Endothelial cell of umbilical vein (primary cell): ENCODE data around the gene AFAP1L2. TPM values are rescaled to one million over a fixed set of nuclear protein-coding genes. Genes with fewer than 3 reads are reported as not detected.

Source experiments
- BruUV-seq: library from RNA; stranded (reverse); fragments of 400-500 nt; replicated peaks from 2 replicates; lab custom pipeline; 2021; lab: Mats Ljungman, UMichigan
- CTCF ChIA-PET: fragments of 300-600, 350-600 bp; sonication (Branson Sonifier 250); formaldehyde crosslinking; loops from one replicate; lab custom pipeline; 2021; ENCODE audit warnings: antibody characterized with exemption, inconsistent platforms; lab: Charles Lee
- POLR2A ChIA-PET: fragments of 300-600, 350-600 bp; sonication (Branson Sonifier 250); formaldehyde crosslinking; loops from one replicate; lab custom pipeline; 2021; ENCODE audit warnings: antibody characterized with exemption, inconsistent platforms; lab: Charles Lee
- DNase-seq: peaks from one replicate; pipeline ENCODE4 v3.0.0-alpha.2; 2011; ENCODE audit warnings: low read depth, low spot score
- FAIRE-seq: peaks from 2 replicates; lab custom pipeline; 2011; peaks lifted over from hg19 to GRCh38; lab: Jason Lieb, UNC
- H2AFZ ChIP-seq: 2 replicates; pipeline ENCODE4 v1.6.0; 2012; ENCODE audit warnings: low read depth, low read length, control low read depth, inconsistent platforms
- H3K27ac ChIP-seq: 2 replicates; pipeline ENCODE4 v1.5.1; 2011; ENCODE audit warnings: low read depth, mild to moderate bottlenecking, control low read depth, low read length, moderate library complexity; ENCODE audit not compliant: insufficient read depth
- H3K27me3 ChIP-seq, 2 experiments: 2 replicates each; pipeline versions ENCODE4 v1.6.0 to v1.6.1; 2011; ENCODE audit warnings: low read length in 2 of 2, mixed read lengths in 1 of 2; ENCODE audit not compliant: control insufficient read depth in 2 of 2, insufficient read depth in 2 of 2
- H3K36me3 ChIP-seq, 2 experiments: 2 replicates in 1 of 2; 3 replicates in 1 of 2; pipeline ENCODE4 v1.5.1; 2011; ENCODE audit warnings: low read length in 2 of 2, mild to moderate bottlenecking in 1 of 2, moderate library complexity in 1 of 2; ENCODE audit not compliant: control insufficient read depth in 2 of 2, insufficient read depth in 2 of 2; ENCODE audit errors: extremely low read depth in 1 of 2
- H3K4me1 ChIP-seq: 3 replicates; pipeline ENCODE4 v1.5.1; 2011; ENCODE audit warnings: mild to moderate bottlenecking, low read length; ENCODE audit not compliant: control insufficient read depth, insufficient read depth; ENCODE audit errors: extremely low read depth
- H3K4me2 ChIP-seq: 2 replicates; pipeline ENCODE4 v1.6.1; 2011; ENCODE audit warnings: low read length, control low read depth, mixed read lengths; ENCODE audit not compliant: insufficient read depth
- H3K4me3 ChIP-seq, 3 experiments: fragments of 200-600 bp in 1 of 3; sonication (generic), shearing (Covaris generic) in 1 of 3; replicated peaks in 1 of 3; 2 replicates each; pipeline ENCODE4 v1.5.1; 2011 to 2016; ENCODE audit warnings: control low read depth in 3 of 3, low read length in 3 of 3, mild to moderate bottlenecking in 2 of 3, inconsistent platforms in 1 of 3, low read depth in 1 of 3, moderate library complexity in 1 of 3; ENCODE audit not compliant: insufficient read depth in 1 of 3
- H3K79me2 ChIP-seq: 2 replicates; pipeline ENCODE4 v1.6.0; 2012; ENCODE audit warnings: low read length, inconsistent platforms; ENCODE audit not compliant: control insufficient read depth, insufficient read depth
- H3K9ac ChIP-seq: replicated peaks from 2 replicates; pipeline ENCODE3; 2011; ENCODE audit warnings: low read length, control low read depth; ENCODE audit not compliant: insufficient read depth; ENCODE audit errors: extremely low read depth
- H3K9me1 ChIP-seq: replicated peaks from 3 replicates; pipeline ENCODE4 v1.6.0; 2011; ENCODE audit warnings: mild to moderate bottlenecking, low read length; ENCODE audit not compliant: control insufficient read depth, insufficient read depth; ENCODE audit errors: extremely low read depth
- H3K9me3 ChIP-seq: replicated peaks from 2 replicates; pipeline ENCODE4 v1.5.1; 2012; ENCODE audit warnings: low read length, inconsistent platforms; ENCODE audit not compliant: control insufficient read depth, insufficient read depth
- H4K20me1 ChIP-seq: replicated peaks from 2 replicates; pipeline ENCODE3; 2011; ENCODE audit warnings: mild to moderate bottlenecking, low read length; ENCODE audit not compliant: control insufficient read depth, insufficient read depth; ENCODE audit errors: extremely low read depth
- EZH2 ChIP-seq: IDR thresholded peaks from 2 replicates; pipeline ENCODE4 v1.6.1; 2012; ENCODE audit warnings: borderline replicate concordance, low read depth, mild to moderate bottlenecking, moderate library complexity, low read length, inconsistent platforms; ENCODE audit not compliant: severe bottlenecking
- GATA2 ChIP-seq: IDR thresholded peaks from 2 replicates; pipeline ENCODE4 v1.7.0; 2011; ENCODE audit warnings: low read depth, mild to moderate bottlenecking, moderate library complexity, mixed read lengths, low read length; ENCODE audit not compliant: insufficient read length, insufficient read depth
- MYC ChIP-seq: IDR thresholded peaks from one replicate; pipeline ENCODE4 v1.6.1; 2011; ENCODE audit warnings: mild to moderate bottlenecking, low read depth, low read length
- POLR2A ChIP-seq: IDR thresholded peaks from 2 replicates; pipeline ENCODE4 v1.6.1; 2012; ENCODE audit warnings: low read depth, mild to moderate bottlenecking, control low read depth, low read length
- POLR2AphosphoS5 ChIP-seq: IDR thresholded peaks from 2 replicates; pipeline ENCODE4 v1.6.1; 2012; ENCODE audit warnings: low read depth, mild to moderate bottlenecking, control low read depth, low read length, moderate library complexity; ENCODE audit not compliant: insufficient read depth
- dilution Hi-C: fragments of 300-500 bp; cut with MboI; formaldehyde crosslinking; loops from one replicate; pipeline ENCODE4 v1.15.0; 2019; ENCODE audit warnings: low sequenced_read_pairs; ENCODE audit not compliant: extremely low pct_ligation_motif_present
- intact Hi-C: fragments of 100-400 bp; cut with micrococcal nuclease; formaldehyde crosslinking; loops from one replicate; pipeline ENCODE4 v1.10.0; 2022
- polyA plus RNA-seq, 4 experiments: library from polyadenylated mRNA; depleted of rRNA in 3 of 4; stranded (reverse) in 3 of 4; unstranded in 1 of 4; fragments of >200 nt; gene quantifications; 2 replicates each; pipeline versions ENCODE4 v1.2.1 to v1.2.3, GENCODE V29; 2011 to 2012; ENCODE audit warnings: missing spikeins in 1 of 4
- total RNA-seq: library from RNA; stranded (reverse); gene quantifications from 2 replicates; pipeline ENCODE4 v1.2.3, GENCODE V29; 2021
- TF ChIP-seq, protein P1 (sequence below): IDR thresholded peaks from 2 replicates; pipeline ENCODE4 v1.6.1; 2011; ENCODE audit not compliant: insufficient read depth, insufficient read length
- TF ChIP-seq, protein P2 (sequence below), 2 donors: IDR thresholded peaks; 1 replicate in 1 of 2; 2 replicates in 1 of 2; pipeline ENCODE4 v1.5.1; 2011; ENCODE audit warnings: low read length in 2 of 2, mild to moderate bottlenecking in 2 of 2, moderate library complexity in 2 of 2, control low read depth in 1 of 2, inconsistent platforms in 1 of 2, low read depth in 1 of 2; ENCODE audit not compliant: insufficient read depth in 1 of 2; ENCODE audit errors: extremely low read depth in 1 of 2

The AFAP1L2 gene
- total and polyA plus RNA-seq, 2 donors (not counting 3 experiments of a cell fraction or from before 2014, with no cell fraction given): 0.90 to 4.1 TPM

DNA sequence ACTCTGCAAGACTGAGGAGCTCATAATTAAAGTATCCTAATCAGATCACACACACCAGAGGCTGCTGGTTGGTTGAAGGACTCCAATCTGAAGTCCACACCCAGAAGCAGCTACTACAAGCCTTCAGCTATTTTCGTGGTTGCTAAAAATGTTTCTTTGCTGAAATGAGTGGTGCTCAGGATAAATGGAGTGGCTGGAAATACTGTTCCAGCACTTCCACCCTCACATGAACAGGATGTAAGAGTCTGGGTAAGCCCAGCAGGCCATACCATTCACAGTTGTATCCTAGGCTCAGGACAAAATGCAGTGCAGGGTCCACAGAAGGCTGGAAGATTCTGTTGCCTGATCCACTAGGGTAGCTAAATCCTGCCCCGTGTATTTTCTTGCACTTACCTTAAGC, 34.1 kb downstream of the AFAP1L2 start:
- H2AFZ ChIP-seq: no peak overlapping the region
- no peak for TF ChIP-seq GATA2
- TF ChIP-seq EZH2: no peak
- TF ChIP-seq POLR2A: no peak
- no peak for TF ChIP-seq POLR2AphosphoS5
- TF ChIP-seq, protein P1, sequence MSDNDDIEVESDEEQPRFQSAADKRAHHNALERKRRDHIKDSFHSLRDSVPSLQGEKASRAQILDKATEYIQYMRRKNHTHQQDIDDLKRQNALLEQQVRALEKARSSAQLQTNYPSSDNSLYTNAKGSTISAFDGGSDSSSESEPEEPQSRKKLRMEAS: no peak
- TF ChIP-seq, protein P2, sequence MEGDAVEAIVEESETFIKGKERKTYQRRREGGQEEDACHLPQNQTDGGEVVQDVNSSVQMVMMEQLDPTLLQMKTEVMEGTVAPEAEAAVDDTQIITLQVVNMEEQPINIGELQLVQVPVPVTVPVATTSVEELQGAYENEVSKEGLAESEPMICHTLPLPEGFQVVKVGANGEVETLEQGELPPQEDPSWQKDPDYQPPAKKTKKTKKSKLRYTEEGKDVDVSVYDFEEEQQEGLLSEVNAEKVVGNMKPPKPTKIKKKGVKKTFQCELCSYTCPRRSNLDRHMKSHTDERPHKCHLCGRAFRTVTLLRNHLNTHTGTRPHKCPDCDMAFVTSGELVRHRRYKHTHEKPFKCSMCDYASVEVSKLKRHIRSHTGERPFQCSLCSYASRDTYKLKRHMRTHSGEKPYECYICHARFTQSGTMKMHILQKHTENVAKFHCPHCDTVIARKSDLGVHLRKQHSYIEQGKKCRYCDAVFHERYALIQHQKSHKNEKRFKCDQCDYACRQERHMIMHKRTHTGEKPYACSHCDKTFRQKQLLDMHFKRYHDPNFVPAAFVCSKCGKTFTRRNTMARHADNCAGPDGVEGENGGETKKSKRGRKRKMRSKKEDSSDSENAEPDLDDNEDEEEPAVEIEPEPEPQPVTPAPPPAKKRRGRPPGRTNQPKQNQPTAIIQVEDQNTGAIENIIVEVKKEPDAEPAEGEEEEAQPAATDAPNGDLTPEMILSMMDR (IDR thresholded peaks at IDR 0.05; ENCODE audit: extremely low read depth in 1 of 2, insufficient read depth in 1 of 2, low read depth in 1 of 2, low read length in 2 of 2): no peak
- no peak for TF ChIP-seq MYC
- intact Hi-C loops (loop anchor here (10.0 kb wide), 1 partner anchor 325 kb away; no protein-coding TSS in a partner anchor), dilution Hi-C loops (no loop called here)
- H3K4me1 ChIP-seq: peaks cover 22% of the 10 kb centered on the region
- no peaks in the 10 kb centered on the region for H3K9me3 ChIP-seq
- no peak overlapping the region for H3K4me2 ChIP-seq
- no peak overlapping the region for H3K9ac ChIP-seq
- no peaks in the 10 kb centered on the region for H4K20me1 ChIP-seq
- no TSS peak for BruUV-seq
- no peak for DNase-seq
- H3K27me3 ChIP-seq: peaks cover 6 to 12% of the 10 kb centered on the region in 2 experiments
- FAIRE-seq: no peak
- no peaks in the 10 kb centered on the region for H3K9me1 ChIP-seq
- H3K27ac ChIP-seq: no peak overlapping the region
- no peaks in the 10 kb centered on the region for H3K36me3 ChIP-seq
- ChIA-PET CTCF (interaction anchor here (2.2 kb wide), 1 partner anchor 66 kb away, joined by 9 read pairs; no protein-coding TSS in a partner anchor), POLR2A (no interaction called here)
- no peaks in the 10 kb centered on the region for H3K79me2 ChIP-seq
- H3K4me3 ChIP-seq: no peak overlapping the region
